ENCODE results near the gene ITGA4. TPM values are rescaled to one million over a fixed set of nuclear protein-coding genes. Genes with fewer than 3 reads are reported as not detected.
A peak's percentile ranks its signal among the peaks of the same experiment; 100 is the strongest.

Gene ITGA4
- total RNA-seq, 1 donor from 2014 or later, result 39.4 TPM

GRCh38 chr2:181570833-181571661 is 113.9 kb downstream of the ITGA4 start:
- DNase-seq (ENCODE audit: extremely low read depth, low read depth, low spot score), result no peak

- DNase-seq (ENCODE audit: extremely low read depth, low read depth, low spot score), result peak; percentile 18
These were observed 116.1 kb downstream of the ITGA4 start for GRCh38 chr2:181573140-181573736.

- DNase-seq (ENCODE audit: extremely low read depth, low read depth, low spot score), result no peak
These were observed 117.1 kb downstream of the ITGA4 start for GRCh38 chr2:181574321-181574720.

- DNase-seq (ENCODE audit: extremely low read depth, low read depth, low spot score), result no peak
These were observed 118.0 kb downstream of the ITGA4 start for GRCh38 chr2:181575024-181575649.

GRCh38 chr2:181575650-181576025 is 118.5 kb downstream of the ITGA4 start:
- no peak for DNase-seq (ENCODE audit: extremely low read depth, low read depth, low spot score)

- no peak for DNase-seq (ENCODE audit: extremely low read depth, low read depth, low spot score)
These were observed 119.2 kb downstream of the ITGA4 start for GRCh38 chr2:181576431-181576830.

GRCh38 chr2:181578829-181579228 is 121.6 kb downstream of the ITGA4 start:
- DNase-seq (ENCODE audit: extremely low read depth, low read depth, low spot score), result no peak

GRCh38 chr2:181581534-181581933 is 124.3 kb downstream of the ITGA4 start:
- DNase-seq (ENCODE audit: extremely low read depth, low read depth, low spot score), result no peak

GRCh38 chr2:181585732-181586131 is 128.5 kb downstream of the ITGA4 start:
- no peak for DNase-seq (ENCODE audit: extremely low read depth, low read depth, low spot score)

Other genes starting within 250 kb of the ITGA4 start
- gene CERKL, start 199.7 kb downstream of the ITGA4 start, total RNA-seq, result not detected in 2 replicates
- gene NEUROD1, start 223.1 kb downstream of the ITGA4 start, total RNA-seq, result not detected in 2 replicates